HG03097 (cell line): Measurements from ENCODE around the gene ZMYND12.

Source experiments
- ATAC-seq: cut with Tn5 transposase; IDR thresholded peaks from one replicate; pipeline ENCODE4 v1.9.1; 2021; ENCODE audit not compliant: unreplicated experiment, low FRiP score

The ZMYND12 gene

DNA sequence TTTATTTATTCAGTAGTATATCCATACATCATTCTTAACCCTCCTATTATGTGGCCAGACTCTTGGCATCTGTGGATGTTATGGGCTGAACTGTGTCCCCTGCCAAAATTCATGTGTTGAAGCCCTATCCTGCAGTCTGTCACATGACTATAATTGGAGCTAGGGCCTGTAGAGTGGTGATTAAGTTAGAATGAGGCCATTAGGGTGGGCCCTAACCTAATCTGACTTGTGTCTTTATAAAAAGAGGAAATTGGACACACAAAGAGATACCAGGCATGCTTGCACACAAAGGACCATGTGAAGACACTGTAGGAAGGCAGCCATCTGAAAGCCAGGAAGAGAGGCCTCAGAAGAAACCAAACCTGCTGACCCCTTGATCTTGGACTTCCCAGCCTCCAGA is 6.6 kb downstream of the ZMYND12 start:
- no peak for ATAC-seq

GRCh38 chr1:42442662-42443061 is 13.2 kb downstream of the ZMYND12 start:
- no peak for ATAC-seq

- no peak for ATAC-seq
Observed at GRCh38 chr1:42439940-42440339, 15.9 kb downstream of the ZMYND12 start.

GRCh38 chr1:42434340-42434739 is 21.5 kb downstream of the ZMYND12 start:
- ATAC-seq, result no peak

DNA sequence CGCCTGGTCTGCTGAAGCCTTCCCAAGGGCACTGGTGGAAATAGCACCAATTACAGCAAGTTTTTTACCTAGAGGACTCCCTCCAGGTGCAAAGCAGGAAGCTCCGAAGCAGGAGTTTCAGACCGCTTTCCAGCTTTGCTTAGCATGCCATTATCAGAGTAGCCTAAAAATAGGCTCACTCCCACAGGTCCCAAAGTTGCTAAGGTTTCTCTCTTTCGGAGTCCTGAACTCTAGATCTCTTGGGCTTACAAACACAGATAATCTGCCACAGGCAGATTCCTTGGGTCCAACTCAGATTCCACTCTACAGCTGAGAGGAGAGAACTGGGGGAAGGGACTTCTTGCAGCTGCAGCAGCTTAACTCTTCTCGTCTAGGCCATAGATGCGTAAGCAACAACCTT is 22.5 kb downstream of the ZMYND12 start:
- no peak for ATAC-seq

GRCh38 chr1:42432714-42433113 is 23.1 kb downstream of the ZMYND12 start:
- ATAC-seq, result no peak

DNA sequence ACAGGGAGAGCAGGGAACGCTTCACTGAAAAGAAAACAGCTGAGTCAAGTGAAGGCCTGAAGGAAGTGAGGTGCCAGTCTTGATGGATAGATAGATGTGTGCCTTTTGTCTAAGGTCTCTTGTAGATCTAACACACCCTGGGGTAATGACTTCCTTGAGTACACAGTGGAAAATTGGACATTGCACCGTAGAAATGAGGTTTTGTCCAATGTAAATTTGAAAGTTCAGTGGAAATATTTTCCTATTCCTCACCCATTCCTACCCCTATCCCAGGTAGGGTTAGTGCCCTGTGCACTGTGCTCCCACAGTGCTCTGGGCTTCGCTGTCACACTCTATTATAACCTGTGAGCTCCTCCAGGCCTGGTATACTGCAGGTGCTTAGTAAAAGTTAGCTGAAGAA is 24.3 kb downstream of the ZMYND12 start:
- ATAC-seq, result no peak

- no peak for ATAC-seq
Observed at GRCh38 chr1:42430286-42431135, 25.3 kb downstream of the ZMYND12 start.

DNA sequence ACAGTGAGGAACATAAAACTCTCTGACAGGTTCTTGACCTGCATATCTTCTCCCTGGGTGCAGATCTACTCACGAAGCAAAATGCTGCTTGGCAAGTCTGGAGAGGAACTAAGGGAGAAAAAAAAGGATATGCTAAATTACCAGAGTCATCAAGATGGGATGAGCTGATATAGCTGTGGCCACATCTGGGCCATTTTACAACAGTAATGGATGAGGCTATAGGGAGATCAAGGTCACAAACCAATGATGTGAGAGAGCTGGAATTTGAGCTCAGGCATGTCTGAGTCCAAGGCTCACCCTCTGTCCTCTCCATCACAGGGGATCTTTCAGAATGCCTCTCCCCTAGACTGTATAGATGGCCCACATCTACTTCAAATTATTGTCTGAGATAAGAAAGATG is 26.2 kb downstream of the ZMYND12 start:
- ATAC-seq, result no peak

DNA sequence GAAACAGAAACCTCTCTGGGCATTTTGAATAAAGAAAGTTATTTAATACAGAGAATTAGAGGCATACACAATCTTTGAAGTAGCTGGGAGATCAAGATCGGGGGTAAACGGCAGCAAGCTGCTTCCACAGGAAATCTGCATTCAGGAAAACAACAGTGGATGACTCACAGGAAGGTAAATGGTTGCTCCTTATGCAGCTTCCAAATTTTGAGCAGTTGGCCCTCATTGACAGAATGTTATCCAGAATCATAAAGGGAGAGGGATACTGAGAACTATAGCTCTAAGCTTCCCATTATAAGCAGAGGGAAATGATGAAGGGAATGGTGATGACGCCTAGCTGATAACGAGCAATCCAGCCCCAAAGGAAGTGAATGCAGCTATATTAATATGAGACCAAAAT is 28.6 kb downstream of the ZMYND12 start:
- no peak for ATAC-seq

- no peak for ATAC-seq
Observed at GRCh38 chr1:42424201-42424600, 31.6 kb downstream of the ZMYND12 start.

- no peak for ATAC-seq
Observed at GRCh38 chr1:42423681-42424080, 32.1 kb downstream of the ZMYND12 start.

- no peak for ATAC-seq
Observed at GRCh38 chr1:42422737-42423136, 33.1 kb downstream of the ZMYND12 start.

- ATAC-seq, result no peak
Observed at GRCh38 chr1:42420911-42421585, 34.8 kb downstream of the ZMYND12 start.

DNA sequence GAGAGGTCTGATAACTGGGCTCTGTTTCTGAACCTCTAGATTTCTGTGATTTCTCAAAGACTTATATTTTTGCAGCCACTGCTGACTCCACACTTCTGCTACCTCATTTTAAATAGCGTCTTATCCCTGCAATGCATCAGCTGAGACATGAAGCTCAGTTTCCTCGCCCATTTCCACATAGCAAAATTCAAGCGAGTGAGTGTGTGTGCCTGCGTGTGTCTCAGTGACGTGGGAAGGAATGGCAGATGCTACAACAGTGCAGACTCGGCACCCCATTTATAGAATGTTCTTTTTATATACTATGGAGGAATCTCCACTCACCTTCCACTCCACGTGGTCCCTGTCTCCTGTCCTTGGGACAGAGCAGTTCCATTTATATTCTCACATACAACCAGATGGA is 35.7 kb downstream of the ZMYND12 start:
- no peak for ATAC-seq

DNA sequence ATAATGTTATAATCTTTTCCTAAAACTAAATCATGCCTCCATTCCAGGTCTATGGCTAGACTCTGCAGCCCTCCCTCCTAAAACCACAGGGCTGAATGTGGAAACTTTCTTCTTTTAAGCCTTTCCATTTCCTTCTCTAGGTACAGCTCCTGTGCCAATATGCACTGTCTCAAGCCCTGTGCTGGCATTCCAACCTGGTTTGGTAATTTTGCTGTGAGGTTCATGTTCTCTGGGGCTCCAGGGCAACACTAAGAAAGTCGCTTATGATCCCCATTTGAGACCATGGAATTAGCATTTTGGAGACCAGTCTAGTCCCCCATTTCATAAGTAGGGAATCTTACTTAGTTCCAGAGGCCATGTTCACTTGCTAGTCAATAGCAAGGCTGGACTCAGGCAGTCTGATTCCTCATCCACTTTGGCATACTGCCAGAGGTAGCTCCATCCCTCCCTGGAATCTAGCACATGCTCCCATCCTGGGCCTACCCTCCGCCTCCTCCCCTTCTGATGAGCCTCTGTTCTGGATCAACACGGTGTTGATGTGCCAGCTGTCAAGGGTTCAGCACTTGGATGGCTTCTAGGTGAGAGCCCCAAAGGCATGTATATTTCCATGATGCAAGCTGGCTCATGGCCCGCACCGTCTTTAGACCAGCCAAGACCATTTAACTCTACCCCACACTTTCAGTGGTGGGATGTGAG is 36.5 kb downstream of the ZMYND12 start:
- ATAC-seq, result no peak

- no peak for ATAC-seq
Observed at GRCh38 chr1:42418516-42418915, 37.3 kb downstream of the ZMYND12 start.

DNA sequence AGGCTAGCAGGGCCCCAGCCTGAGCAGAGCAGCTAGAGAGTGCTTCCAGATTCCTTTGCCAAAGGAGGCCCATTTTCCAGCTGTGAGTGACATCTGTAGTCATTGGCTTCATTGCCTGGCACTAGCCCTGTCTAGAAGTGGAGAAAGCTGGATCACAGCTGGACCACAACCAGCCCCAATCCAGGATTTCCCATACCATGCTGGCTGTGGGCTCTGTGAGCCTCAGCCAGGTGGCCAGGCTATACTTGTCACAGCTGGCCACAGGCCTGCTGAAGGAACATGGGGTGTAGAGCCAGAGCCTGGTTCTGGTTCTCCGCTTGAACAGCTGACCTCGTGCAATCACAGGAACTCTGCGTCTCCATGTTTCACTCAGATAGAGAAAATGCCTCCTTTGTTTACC is 38.7 kb downstream of the ZMYND12 start:
- ATAC-seq, result no peak

GRCh38 chr1:42414551-42415496 is 41.0 kb downstream of the ZMYND12 start:
- no peak for ATAC-seq

DNA sequence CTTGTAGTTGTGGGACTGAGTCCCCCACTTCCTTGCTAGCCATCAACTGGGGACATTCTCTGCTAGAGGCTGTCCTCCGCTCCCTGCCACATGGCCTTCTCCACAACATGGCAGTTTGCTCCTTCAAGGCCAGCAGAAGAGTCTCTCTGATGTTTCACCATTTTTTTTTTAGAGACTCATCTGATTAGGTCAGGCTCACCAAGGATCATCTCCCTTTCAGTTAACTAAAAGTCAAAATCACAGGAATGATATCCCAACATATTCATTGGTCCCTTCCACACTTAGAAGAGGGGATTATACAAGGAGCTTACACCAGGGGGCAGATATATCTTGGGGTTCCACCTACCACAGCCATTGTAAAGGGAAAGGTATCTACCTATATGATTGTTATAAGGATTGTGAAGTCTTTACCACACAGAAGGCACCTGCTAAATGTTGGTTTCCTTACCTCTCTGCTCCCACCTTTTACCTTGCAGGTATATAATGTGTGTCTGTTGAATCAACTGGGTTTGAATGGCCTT is 51.9 kb downstream of the ZMYND12 start:
- no peak for ATAC-seq
